Thymus (tissue), 11 donors: ENCODE measurements around the gene SNAP47. TPM values are rescaled to one million over a fixed set of nuclear protein-coding genes. Genes with fewer than 3 reads are reported as not detected.

Experiments used
- DNase-seq, 9 donors: peaks; one replicate each; pipeline ENCODE4 v3.0.0-alpha.2; 2013; ENCODE audit warnings: low spot score in 9 of 9, low read depth in 6 of 9, missing footprints in 1 of 9
- H3K27ac ChIP-seq, 2 donors: one replicate each; pipeline ENCODE4 v1.5.1; 2013; ENCODE audit warnings: control low read depth in 1 of 2, low read depth in 1 of 2, low read length in 1 of 2, mild to moderate bottlenecking in 1 of 2, moderate library complexity in 1 of 2
- H3K27me3 ChIP-seq, 2 donors: one replicate each; pipeline ENCODE4 v1.5.1; 2013; ENCODE audit warnings: low read length in 1 of 2; ENCODE audit not compliant: control insufficient read depth in 2 of 2, insufficient read depth in 1 of 2
- H3K36me3 ChIP-seq, 2 donors: one replicate each; pipeline ENCODE4 v1.5.1; 2013; ENCODE audit warnings: low read length in 1 of 2, mild to moderate bottlenecking in 1 of 2, moderate library complexity in 1 of 2; ENCODE audit not compliant: control insufficient read depth in 2 of 2, insufficient read depth in 2 of 2
- H3K4me1 ChIP-seq, 2 donors: one replicate each; pipeline ENCODE4 v1.5.1; 2013; ENCODE audit warnings: low read length in 2 of 2; ENCODE audit not compliant: control insufficient read depth in 2 of 2, insufficient read depth in 2 of 2
- H3K4me3 ChIP-seq, 2 donors: one replicate each; pipeline ENCODE4 v1.5.1; 2013; ENCODE audit warnings: low read length in 2 of 2, control low read depth in 1 of 2, mild to moderate bottlenecking in 1 of 2
- H3K9me3 ChIP-seq, 2 donors: one replicate each; pipeline ENCODE4 v1.5.1; 2013; ENCODE audit warnings: low read length in 1 of 2, mild to moderate bottlenecking in 1 of 2; ENCODE audit not compliant: control insufficient read depth in 2 of 2, insufficient read depth in 1 of 2
- WGBS: extraction: QIAGEN DNeasy Blood & Tissue Kit; methylation state at CpG from one replicate; pipeline ENCODE4 v1.1.7; 2013; 5-methylcytosine and 5-hydroxymethylcytosine counted together
- polyA plus RNA-seq: library from polyadenylated mRNA; stranded (reverse); fragments of 200-250 nt; gene quantifications from one replicate; pipeline ENCODE4 v1.2.3, GENCODE V29; 2013
- total RNA-seq: library from RNA; stranded (reverse); fragments of 120-200 nt; gene quantifications from one replicate; pipeline ENCODE4 v1.2.4, GENCODE V29; 2013
- donor health status: healthy.

SNAP47 gene
- total and polyA plus RNA-seq, 2 donors, result 17.3 to 27.2 TPM

DNA sequence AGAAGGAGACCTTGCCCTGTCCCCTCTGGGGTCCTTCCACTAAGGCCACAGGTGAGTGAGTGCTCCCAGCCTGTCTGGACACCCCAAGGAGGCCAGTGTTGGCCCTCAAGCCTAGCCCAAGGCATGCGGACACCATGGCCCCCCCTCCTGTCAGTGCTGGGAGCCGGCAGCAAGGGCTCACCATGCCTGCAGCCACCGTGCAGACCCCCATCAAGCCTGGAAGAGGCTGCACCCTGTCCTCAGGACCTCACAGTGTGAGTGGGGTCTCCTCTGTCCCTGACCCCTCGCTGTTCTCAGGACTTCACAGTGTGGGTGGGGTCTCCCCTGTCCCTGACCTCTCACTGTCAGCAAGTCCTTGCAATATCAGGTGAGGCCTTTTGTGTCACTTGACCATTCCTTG, 47.0 kb downstream of the SNAP47 start:
- no peak overlapping the region for H3K27ac ChIP-seq
- 96% methylated on average over 4 of the region's 4 CpGs for WGBS
- peaks cover 6 to 19% of the 10 kb centered on the region in 2 donors for H3K27me3 ChIP-seq
- H3K4me3 ChIP-seq, result no peak overlapping the region
- H3K9me3 ChIP-seq, result no peaks in the 10 kb centered on the region
- peaks cover 6 to 22% of the 10 kb centered on the region in 2 donors for H3K36me3 ChIP-seq
- DNase-seq, result no peak
- H3K4me1 ChIP-seq, result peaks cover 5 to 7% of the 10 kb centered on the region in 2 donors

DNA sequence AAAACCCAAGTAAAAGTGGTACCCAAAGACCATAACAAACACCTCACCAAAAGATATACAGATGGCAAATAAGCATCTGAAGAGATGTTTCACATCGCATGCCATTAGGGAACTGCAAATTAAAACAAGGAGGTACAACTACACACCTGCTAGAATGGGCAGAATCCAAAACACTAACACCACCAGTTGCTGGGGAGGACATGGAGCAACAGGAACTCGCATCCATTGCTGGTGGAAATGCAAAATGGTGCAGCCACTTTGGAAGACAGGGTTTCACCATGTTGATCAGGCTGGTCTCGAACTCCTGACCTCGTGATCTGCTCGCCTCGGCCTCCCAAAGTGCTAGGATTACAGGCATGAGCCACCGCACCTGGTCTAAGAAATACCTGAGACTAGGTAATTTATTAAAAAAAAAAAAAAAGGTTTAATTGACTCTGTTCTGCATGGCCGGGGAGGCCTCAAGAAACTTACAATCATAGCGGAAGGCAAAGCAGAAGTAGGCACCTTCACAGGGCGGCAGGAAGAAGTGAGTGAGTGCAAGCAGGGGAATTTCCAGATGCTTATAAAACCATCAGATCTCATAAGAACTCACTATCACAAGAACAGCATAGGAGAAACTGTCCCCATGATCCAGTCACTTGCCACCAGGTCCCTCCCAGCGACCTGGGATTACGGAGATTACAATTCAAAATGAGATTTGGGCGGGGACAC, 50.0 kb downstream of the SNAP47 start:
- H3K4me1 ChIP-seq, result peaks cover 13 to 19% of the 10 kb centered on the region in 2 donors
- peaks cover 6 to 10% of the 10 kb centered on the region in 2 donors for H3K36me3 ChIP-seq
- H3K9me3 ChIP-seq, result no peaks in the 10 kb centered on the region
- DNase-seq, result no peak
- H3K4me3 ChIP-seq, result no peak overlapping the region
- 93% methylated on average over 13 of the region's 13 CpGs for WGBS
- no peak overlapping the region for H3K27ac ChIP-seq
- peaks cover 8 to 46% of the 10 kb centered on the region in 2 donors for H3K27me3 ChIP-seq

DNA sequence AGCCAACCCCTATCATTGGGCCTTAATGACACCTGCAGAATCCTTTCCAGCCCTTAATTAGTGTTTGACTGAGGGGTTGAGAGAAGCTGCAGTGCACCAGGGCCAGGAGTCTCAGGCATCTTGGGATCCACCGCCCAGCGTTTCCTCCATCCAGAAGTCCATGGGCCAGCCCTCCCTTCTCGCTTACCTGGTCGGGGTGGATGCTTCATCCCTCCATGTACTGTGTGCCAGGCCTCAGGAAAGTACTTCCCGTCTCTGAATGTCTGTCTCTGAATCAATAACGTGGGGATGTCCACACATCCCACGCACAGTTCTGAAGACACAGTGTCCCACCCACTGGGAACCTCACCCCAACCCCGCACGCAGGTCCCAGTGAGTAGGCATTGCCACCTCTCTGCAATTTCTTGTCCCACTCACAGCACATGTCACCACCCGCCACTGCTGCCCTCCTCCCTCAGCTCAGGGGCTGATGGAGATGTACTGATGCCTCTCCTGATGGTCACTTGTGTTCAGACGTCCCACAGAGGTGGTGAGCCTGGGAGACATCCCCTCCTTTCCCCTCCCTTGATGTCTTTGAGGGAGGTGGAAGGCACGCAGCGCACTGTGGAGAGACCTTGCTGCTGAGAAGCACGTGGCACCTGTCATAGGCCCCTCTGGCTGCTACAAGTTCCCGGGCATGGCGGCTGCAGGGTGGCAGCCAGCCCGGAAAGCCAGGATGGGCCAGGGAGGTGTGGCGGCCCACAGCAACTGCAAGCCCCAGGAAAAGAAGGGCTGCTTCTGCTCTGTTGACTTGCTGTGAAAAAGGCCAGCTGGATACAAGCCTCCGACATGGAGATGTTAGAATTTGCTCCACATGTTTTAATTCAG, 50.8 kb downstream of the SNAP47 start:
- H3K4me1 ChIP-seq, result peaks cover 13 to 19% of the 10 kb centered on the region in 2 donors
- H3K27me3 ChIP-seq, result peaks cover 8 to 50% of the 10 kb centered on the region in 2 donors
- H3K4me3 ChIP-seq, result no peak overlapping the region
- no peak for DNase-seq
- H3K36me3 ChIP-seq, result peaks cover 3 to 4% of the 10 kb centered on the region in 2 donors
- no peak overlapping the region for H3K27ac ChIP-seq
- H3K9me3 ChIP-seq, result no peaks in the 10 kb centered on the region
- WGBS, result 86% methylated on average over 19 of the region's 19 CpGs

DNA sequence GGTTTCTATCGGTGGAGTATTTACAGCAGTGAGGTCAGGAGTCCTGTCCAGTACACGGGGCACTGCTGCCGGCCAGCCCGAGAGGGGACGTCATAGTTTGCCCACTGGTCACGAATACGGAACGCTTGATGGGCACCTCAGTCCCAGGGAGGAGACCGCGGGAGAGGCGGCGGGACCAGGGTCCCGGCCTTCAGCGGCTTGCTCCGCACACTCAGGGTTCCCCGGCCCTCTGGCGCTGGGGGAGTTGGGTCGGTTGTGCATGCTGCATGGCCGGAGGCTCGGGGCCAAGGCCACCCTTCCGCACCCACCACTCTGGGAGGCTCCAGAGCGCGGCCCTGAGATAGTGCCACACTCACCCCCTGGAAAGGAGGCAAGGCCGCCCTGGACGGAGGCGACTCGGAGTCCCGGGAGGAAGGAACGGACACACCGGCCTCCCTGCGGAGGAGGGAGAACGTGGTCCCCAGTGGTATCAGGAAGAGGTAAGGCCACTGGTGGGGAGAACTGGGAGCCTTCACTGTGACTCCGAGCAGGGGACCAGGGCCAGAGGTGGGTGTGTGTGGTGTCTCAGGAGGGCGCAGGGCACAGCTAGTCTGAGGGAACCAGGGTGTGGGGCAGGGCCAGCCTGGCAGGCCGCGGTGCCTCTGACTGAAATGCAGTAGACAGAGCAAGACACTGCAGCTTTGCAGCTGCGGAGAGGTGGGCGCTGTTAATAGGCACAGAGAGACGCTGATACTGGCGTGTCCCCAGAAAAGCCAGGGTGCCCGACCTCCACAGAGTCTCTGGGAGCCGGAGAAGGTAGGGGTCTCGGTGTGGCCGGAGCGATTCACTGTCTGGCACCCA, 51.7 kb downstream of the SNAP47 start:
- Histone ChIP-seq H3K4me1 (peaks cover 13 to 19% of the 10 kb centered on the region in 2 donors), H3K27me3 (peaks cover 8 to 50% of the 10 kb centered on the region in 2 donors), H3K9me3 (no peaks in the 10 kb centered on the region), H3K36me3 (peaks cover 0 to 4% of the 10 kb centered on the region in 2 donors), H3K27ac (no peak overlapping the region), H3K4me3 (peak overlapping the region; percentile 56 to 67)
- DNase-seq, result peak in 1 of 9 donors; percentile 27
- WGBS, result 49% methylated on average over 45 of the region's 45 CpGs

DNA sequence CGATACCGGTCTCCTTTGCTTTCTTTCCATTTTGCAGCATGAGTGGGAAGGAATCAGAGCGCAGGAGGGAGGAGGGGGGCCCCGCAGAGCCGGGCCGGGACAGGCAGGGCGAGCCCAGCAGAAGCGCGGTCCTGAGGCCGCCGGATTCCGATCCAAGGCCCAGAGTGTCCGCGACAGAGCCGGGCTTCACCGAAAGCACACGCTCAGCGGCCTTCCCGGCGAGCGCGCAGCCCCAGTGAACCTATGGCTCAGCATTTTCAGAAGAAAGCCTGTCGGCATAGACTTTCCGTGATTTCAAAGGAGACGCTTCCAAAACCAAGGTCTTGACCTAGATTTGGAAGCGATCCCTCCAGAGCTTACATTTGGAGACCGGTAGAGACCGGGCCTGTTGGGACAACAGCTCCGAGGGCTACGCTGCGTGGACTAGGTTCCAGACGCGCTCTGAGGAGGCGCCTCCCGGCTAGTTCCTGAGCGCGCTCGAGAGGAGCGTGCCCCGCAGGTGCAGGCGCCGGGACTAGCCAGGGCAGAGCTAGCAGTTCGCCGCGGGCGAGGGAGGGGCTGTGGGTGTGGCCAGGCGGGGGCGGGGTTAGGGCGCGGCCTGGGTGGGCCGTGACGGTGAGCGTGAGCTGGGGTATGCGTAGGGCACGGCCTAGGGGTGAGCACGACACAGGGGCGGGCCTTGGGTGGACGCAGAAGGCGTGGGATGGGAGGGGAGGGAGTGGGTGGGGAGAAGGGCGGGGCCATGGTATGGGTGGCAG, 52.5 kb downstream of the SNAP47 start:
- Histone ChIP-seq H3K27ac (peak overlapping the region; percentile 60 to 72), H3K4me3 (peak overlapping the region; percentile 56 to 67), H3K36me3 (no peaks in the 10 kb centered on the region), H3K27me3 (peaks cover 8 to 53% of the 10 kb centered on the region in 2 donors), H3K4me1 (peaks cover 13 to 19% of the 10 kb centered on the region in 2 donors), H3K9me3 (no peaks in the 10 kb centered on the region)
- WGBS, result under 1% methylated on average over 60 of the region's 60 CpGs
- DNase-seq, result peak; percentile 76 to 96 (median 91)

DNA sequence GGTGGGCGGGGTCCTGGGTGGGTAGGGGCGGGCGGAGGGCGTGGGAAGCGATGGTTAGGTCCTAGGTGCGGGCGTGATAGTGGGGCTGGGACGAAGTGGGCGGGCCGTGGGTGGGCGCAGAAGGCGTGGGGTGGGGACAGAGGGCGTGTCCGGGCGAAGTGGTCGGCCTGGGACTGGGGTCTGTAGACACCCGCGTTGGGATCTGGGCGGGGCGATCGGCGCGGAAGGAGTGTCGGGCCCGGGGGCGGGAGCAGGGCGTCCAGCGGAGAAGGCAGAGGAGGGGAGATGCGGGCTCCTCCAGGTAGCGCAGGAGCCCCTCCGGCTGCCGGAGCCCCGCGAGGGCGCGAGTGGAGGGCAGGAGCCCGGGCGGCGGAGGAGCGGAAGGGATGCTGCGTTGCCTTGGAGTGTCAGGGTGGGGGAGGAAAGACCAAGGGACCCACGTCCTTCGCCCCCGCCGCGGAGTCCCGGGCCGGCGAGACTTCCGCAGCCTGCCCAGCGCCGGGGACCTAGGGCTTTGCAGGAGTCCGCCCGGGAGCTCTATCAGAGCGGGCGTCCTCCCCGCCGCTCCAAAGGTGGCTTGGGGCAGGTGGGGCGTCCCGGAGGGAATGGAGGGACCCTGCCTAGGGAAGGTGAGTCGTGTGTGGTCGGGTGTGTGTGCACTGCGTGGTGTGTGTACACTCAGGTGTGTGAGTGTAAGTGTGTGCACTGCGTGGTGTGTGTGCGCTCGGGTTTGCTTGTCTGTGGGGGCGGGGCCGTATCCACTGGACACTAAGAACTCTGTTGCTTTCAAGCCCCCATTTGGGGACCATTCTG, 53.2 kb downstream of the SNAP47 start:
- H3K27ac ChIP-seq, result peak overlapping the region in 1 of 2 donors; percentile 53
- WGBS, result 2% methylated on average over 68 of the region's 68 CpGs
- H3K4me3 ChIP-seq, result peak overlapping the region; percentile 56 to 67
- H3K9me3 ChIP-seq, result no peaks in the 10 kb centered on the region
- no peaks in the 10 kb centered on the region for H3K36me3 ChIP-seq
- peak in 2 of 9 donors; percentile 64 to 79 for DNase-seq
- H3K27me3 ChIP-seq, result peaks cover 8 to 53% of the 10 kb centered on the region in 2 donors
- peaks cover 13 to 19% of the 10 kb centered on the region in 2 donors for H3K4me1 ChIP-seq

DNA sequence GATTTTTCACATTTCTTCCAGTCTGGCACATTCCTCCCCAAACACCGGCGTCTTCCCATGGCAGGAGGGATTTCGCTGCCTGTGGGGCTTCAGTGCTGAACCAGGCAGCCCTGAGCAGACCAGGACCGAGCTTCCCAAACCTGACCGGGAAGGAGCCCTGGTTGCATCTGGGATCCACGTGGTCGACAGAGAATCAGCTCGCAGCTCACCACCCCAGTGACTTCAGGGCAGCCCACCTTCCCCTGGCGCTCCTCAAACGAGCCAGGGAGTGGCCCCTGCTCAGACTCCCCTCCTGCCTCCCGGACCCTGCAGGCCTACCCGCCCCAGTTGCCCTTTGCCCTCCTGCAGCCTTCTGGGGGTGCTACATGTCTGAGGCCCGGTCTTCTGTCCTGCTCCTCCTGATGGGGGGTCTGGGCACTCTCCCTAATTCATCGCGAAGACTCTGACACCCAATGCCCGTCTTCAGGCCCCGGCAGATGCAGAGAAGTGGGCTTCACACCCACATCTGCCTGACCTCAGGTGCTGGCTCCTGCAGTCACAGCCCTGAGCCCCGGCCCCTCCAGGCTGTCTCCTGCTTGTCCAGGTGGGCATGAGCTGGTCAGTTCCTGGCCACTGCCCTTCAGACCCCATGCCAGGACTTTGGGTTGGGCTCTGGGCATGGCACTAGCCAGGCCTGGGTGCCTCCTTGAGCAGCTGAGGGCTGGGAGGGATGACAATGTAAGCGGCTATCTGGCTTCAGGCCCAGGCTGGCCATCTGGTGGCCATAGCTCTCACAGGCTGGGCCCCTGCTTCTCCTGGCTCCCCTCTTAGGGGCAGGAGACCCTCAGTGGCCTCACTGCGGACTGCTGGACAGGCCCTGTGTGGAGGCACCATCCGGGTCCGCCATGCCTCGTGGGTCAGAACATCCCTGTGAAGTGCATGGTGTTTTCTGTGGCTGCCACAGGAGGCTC, 54.1 kb downstream of the SNAP47 start:
- H3K9me3 ChIP-seq, result no peaks in the 10 kb centered on the region
- peak overlapping the region; percentile 56 to 67 for H3K4me3 ChIP-seq
- H3K4me1 ChIP-seq, result peaks cover 13 to 19% of the 10 kb centered on the region in 2 donors
- peaks cover 8 to 56% of the 10 kb centered on the region in 2 donors for H3K27me3 ChIP-seq
- WGBS, result 82% methylated on average over 23 of the region's 23 CpGs
- no peak overlapping the region for H3K27ac ChIP-seq
- DNase-seq, result no peak
- H3K36me3 ChIP-seq, result no peaks in the 10 kb centered on the region
